ENCODE data around the gene OR51T1.

GRCh38 chr11:4882543-4882942 is 843 bp downstream of the OR51T1 start:
- TF ChIP-seq CTCF (IDR thresholded peaks at IDR 0.05; ENCODE audit: borderline replicate concordance, extremely low read depth, low read length, poor library complexity, severe bottlenecking) (no peak), EZH2 (IDR thresholded peaks at IDR 0.05; ENCODE audit: borderline replicate concordance, low read depth, low read length, severe bottlenecking) (no peak)
